NCI-H1930 (cell line): ENCODE data around the gene ZCCHC9.
"Not testable (repeated sequence)": the region's sequence is repeated elsewhere in the genome, so short reads cannot be mapped to it uniquely, and the experiment has no call there.

ENCODE experiments used
- DNase-seq, 2 experiments: peaks; one replicate each; lab custom pipeline; 2025; lab: John Stamatoyannopoulos, UW

The ZCCHC9 gene

GRCh38 chr5:81308836-81309235 is 7.4 kb downstream of the ZCCHC9 start:
- no peak for DNase-seq

- no peak for DNase-seq
Observed at GRCh38 chr5:81310402-81311063, 9.1 kb downstream of the ZCCHC9 start.

GRCh38 chr5:81313278-81313677 is 11.9 kb downstream of the ZCCHC9 start:
- no peak for DNase-seq

GRCh38 chr5:81313686-81314085 is 12.3 kb downstream of the ZCCHC9 start:
- no peak for DNase-seq

GRCh38 chr5:81314581-81314980 is 13.2 kb downstream of the ZCCHC9 start:
- no peak for DNase-seq

- DNase-seq = no peak
Observed at GRCh38 chr5:81315336-81315735, 13.9 kb downstream of the ZCCHC9 start.

GRCh38 chr5:81315830-81316229 is 14.4 kb downstream of the ZCCHC9 start:
- no peak for DNase-seq

GRCh38 chr5:81316571-81316970 is 15.2 kb downstream of the ZCCHC9 start:
- DNase-seq = no peak

- DNase-seq = no peak
Observed at GRCh38 chr5:81317536-81317935, 16.1 kb downstream of the ZCCHC9 start.

GRCh38 chr5:81326554-81326953 is 25.2 kb downstream of the ZCCHC9 start:
- no peak for DNase-seq

- no peak for DNase-seq
Observed at GRCh38 chr5:81334304-81335061, 33.1 kb downstream of the ZCCHC9 start.

GRCh38 chr5:81335946-81336345 is 34.6 kb downstream of the ZCCHC9 start:
- no peak for DNase-seq

- DNase-seq = no peak
Observed at GRCh38 chr5:81336556-81336955, 35.2 kb downstream of the ZCCHC9 start.

- no peak for DNase-seq
Observed at GRCh38 chr5:81337803-81338202, 36.4 kb downstream of the ZCCHC9 start.

GRCh38 chr5:81338213-81338612 is 36.8 kb downstream of the ZCCHC9 start:
- DNase-seq = not testable (repeated sequence)

- no peak for DNase-seq
Observed at GRCh38 chr5:81344736-81345135, 43.3 kb downstream of the ZCCHC9 start.

GRCh38 chr5:81345411-81346003 is 44.1 kb downstream of the ZCCHC9 start:
- no peak for DNase-seq

GRCh38 chr5:81349161-81349560 is 47.8 kb downstream of the ZCCHC9 start:
- no peak for DNase-seq

- DNase-seq = no peak
Observed at GRCh38 chr5:81350507-81350906, 49.1 kb downstream of the ZCCHC9 start.

- DNase-seq = no peak
Observed at GRCh38 chr5:81353189-81353588, 51.8 kb downstream of the ZCCHC9 start.

- DNase-seq = no peak
Observed at GRCh38 chr5:81354093-81354492, 52.7 kb downstream of the ZCCHC9 start.

GRCh38 chr5:81355291-81356251 is 54.2 kb downstream of the ZCCHC9 start:
- no peak for DNase-seq
